AG04450 (cell line): ENCODE data around the gene BBS9. TPM values are rescaled to one million over a fixed set of nuclear protein-coding genes. Genes with fewer than 3 reads are reported as not detected.

Experiments
- CTCF ChIA-PET: fragments of 300-600, 350-600 bp; formaldehyde crosslinking; extraction: SDS; loops from one replicate; lab custom pipeline; 2022; ENCODE audit warnings: antibody characterized with exemption, inconsistent platforms; lab: Charles Lee
- POLR2A ChIA-PET: fragments of 350-600 bp; formaldehyde crosslinking; extraction: SDS; loops from one replicate; lab custom pipeline; 2021; ENCODE audit warnings: antibody characterized with exemption, inconsistent platforms; lab: Yijun Ruan, JAX
- DNase-seq: peaks from one replicate; pipeline ENCODE4 v3.0.0-alpha.2; 2011; ENCODE audit warnings: low read depth, low spot score
- H3K27ac ChIP-seq: one replicate; pipeline ENCODE4 v1.5.1; 2012; ENCODE audit warnings: low read depth, low read length, control low read depth
- H3K27me3 ChIP-seq: one replicate; pipeline ENCODE4 v1.6.0; 2012; ENCODE audit warnings: low read length; ENCODE audit not compliant: control insufficient read depth, insufficient read depth
- H3K4me3 ChIP-seq: 2 replicates; pipeline ENCODE4 v1.5.1; 2011; ENCODE audit warnings: mild to moderate bottlenecking, low read depth, low read length, control low read depth
- H3K9me3 ChIP-seq: 2 replicates; pipeline ENCODE4 v1.5.1; 2012; ENCODE audit warnings: low read length; ENCODE audit not compliant: control insufficient read depth, insufficient read depth
- polyA plus RNA-seq: library from polyadenylated mRNA; depleted of rRNA; stranded (reverse); fragments of >200 nt; gene quantifications from 2 replicates; pipeline ENCODE4 v1.2.3, GENCODE V29; 2011
- TF ChIP-seq, protein P1 (sequence below): IDR thresholded peaks from 2 replicates; pipeline ENCODE4 v1.5.1; 2011; ENCODE audit warnings: low read depth, low read length, control low read depth, inconsistent platforms

BBS9 gene
- polyA plus RNA-seq, 1 experiment: 15.6 TPM

DNA sequence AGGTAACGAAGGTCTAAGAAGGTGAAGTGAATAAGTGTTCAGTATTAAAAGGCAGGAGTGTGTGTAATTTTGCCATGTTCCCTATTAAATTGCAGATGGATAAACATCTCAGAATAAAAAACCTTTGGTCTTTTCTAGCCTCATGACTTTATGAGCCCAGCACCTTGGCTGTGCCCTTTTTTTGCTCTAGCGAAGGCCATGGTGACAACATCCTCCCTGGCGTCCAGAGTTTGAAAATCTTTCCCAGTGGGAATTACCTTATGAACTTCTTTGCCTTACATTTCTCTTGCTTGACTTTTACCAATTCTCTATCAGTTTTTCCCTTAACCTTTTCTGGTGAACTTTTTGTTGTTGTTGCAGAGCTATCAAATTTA lies 407.7 kb downstream of the BBS9 start:
- TF ChIP-seq, protein P1, sequence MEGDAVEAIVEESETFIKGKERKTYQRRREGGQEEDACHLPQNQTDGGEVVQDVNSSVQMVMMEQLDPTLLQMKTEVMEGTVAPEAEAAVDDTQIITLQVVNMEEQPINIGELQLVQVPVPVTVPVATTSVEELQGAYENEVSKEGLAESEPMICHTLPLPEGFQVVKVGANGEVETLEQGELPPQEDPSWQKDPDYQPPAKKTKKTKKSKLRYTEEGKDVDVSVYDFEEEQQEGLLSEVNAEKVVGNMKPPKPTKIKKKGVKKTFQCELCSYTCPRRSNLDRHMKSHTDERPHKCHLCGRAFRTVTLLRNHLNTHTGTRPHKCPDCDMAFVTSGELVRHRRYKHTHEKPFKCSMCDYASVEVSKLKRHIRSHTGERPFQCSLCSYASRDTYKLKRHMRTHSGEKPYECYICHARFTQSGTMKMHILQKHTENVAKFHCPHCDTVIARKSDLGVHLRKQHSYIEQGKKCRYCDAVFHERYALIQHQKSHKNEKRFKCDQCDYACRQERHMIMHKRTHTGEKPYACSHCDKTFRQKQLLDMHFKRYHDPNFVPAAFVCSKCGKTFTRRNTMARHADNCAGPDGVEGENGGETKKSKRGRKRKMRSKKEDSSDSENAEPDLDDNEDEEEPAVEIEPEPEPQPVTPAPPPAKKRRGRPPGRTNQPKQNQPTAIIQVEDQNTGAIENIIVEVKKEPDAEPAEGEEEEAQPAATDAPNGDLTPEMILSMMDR: no peak
- ChIA-PET CTCF (no interaction called here), POLR2A (no interaction called here)
- no peaks in the 10 kb centered on the region for H3K9me3 ChIP-seq
- no peak overlapping the region for H3K27ac ChIP-seq
- H3K4me3 ChIP-seq: no peak overlapping the region
- DNase-seq: no peak
- no peaks in the 10 kb centered on the region for H3K27me3 ChIP-seq

DNA sequence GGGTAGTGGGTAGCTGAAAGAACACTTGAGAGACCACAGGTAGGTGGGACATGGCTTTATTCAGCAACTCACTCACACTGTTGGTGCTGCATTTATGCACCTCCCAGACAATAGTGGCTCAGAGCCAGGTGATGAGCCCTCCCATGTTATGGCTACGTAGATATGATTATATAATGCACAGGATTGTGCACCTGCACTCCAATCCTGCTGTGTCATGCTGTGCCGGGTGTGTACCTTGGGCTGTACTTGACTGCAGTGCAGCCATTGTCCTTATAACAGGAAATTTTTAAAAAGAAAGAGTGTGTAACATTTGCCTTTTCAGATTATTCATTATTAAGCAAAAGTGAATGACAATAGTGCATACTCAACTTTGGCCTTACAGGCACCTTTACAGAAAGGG lies 409.8 kb downstream of the BBS9 start:
- CTCF ChIA-PET: interaction anchor here (0.7 kb wide), 1 partner anchor 356 kb away, joined by 5 read pairs; no protein-coding TSS in a partner anchor
- H3K9me3 ChIP-seq: no peaks in the 10 kb centered on the region
- DNase-seq: no peak
- POLR2A ChIA-PET: no interaction called here
- H3K27ac ChIP-seq: no peak overlapping the region
- no peaks in the 10 kb centered on the region for H3K27me3 ChIP-seq
- TF ChIP-seq, protein P1: no peak
- no peak overlapping the region for H3K4me3 ChIP-seq

DNA sequence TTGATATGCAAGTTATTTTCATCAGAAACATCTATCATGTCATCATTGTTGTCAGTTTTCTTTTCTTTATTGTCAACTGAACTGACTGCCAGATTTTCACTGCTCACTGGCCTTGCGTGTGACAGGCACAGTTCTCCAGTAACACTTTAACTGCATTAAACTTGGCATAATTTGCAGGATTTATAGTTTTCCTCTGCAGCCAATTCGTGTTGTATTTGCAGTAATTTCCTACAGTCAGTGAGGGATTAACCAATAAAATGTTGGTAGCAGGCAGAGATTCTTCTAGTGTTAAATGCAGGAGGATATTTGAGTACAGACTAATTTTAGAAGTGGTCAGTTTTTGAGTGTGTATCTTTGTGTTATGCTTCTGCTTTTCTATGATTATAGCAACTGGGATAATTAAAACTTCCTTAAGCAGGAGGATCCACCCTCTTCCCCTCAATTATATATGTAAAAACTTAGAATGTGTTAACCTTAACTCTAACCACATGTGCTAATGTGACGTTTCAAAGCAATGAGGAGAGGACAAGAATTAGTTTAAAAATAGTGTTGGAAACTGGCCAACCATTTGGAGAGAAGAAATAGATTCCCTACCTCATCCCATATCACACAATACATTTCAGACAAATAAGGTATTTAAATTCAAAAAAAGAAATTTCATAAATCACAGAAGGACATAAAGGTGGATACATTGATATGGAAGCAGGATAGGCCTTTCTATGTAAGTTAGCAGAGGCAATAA lies 410.5 kb downstream of the BBS9 start:
- no peak overlapping the region for H3K4me3 ChIP-seq
- no peak overlapping the region for H3K27ac ChIP-seq
- CTCF ChIA-PET: no interaction called here
- TF ChIP-seq, protein P1: no peak
- no peaks in the 10 kb centered on the region for H3K9me3 ChIP-seq
- DNase-seq: no peak
- POLR2A ChIA-PET: no interaction called here
- no peaks in the 10 kb centered on the region for H3K27me3 ChIP-seq

- ChIA-PET POLR2A (interaction anchor here (0.6 kb wide), 1 partner anchor 975 kb away, joined by 4 read pairs; no protein-coding TSS in a partner anchor), CTCF (no interaction called here)
- Histone ChIP-seq H3K4me3 (no peak overlapping the region), H3K27ac (no peak overlapping the region), H3K9me3 (no peaks in the 10 kb centered on the region), H3K27me3 (no peaks in the 10 kb centered on the region)
- DNase-seq: no peak
- TF ChIP-seq, protein P1: no peak
Measured at GRCh38 chr7:33547880-33548279, 418.5 kb downstream of the BBS9 start.

DNA sequence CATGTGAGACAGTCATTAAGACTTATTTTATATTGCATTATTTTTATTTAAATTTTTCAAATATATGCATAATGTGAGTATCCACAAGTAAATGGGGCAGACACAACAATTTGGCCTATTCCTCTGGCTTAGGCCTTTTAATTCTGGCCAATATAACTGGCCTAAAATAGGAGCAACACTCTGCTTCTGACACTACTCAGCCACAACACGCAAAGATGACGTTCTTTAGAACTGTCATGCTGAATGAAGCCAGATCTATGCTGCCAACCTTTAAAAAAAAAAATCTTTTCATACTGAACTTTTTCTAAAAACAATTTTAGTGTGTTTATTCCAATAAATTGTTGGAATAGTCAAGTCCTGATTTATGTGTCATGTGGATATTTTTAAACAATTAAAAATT lies 421.0 kb downstream of the BBS9 start:
- TF ChIP-seq, protein P1: no peak
- Histone ChIP-seq H3K27me3 (no peaks in the 10 kb centered on the region), H3K9me3 (no peaks in the 10 kb centered on the region), H3K4me3 (no peak overlapping the region), H3K27ac (no peak overlapping the region)
- no peak for DNase-seq
- ChIA-PET POLR2A (no interaction called here), CTCF (no interaction called here)
